Astrocyte of the cerebellum (primary cell): Measurements from ENCODE around the gene PRSS56.

ENCODE experiments used
- DNase-seq: peaks from one replicate; pipeline ENCODE4 v3.0.0-alpha.2; 2011; ENCODE audit warnings: low read depth
- H3K4me3 ChIP-seq: 2 replicates; pipeline ENCODE4 v1.5.1; 2011; ENCODE audit warnings: mild to moderate bottlenecking, low read depth, low read length, moderate library complexity
- in situ Hi-C: cut with HindIII; loops from 2 replicates; pipeline ENCODE4 v1.10.0; 2017; ENCODE audit warnings: low sequenced_read_pairs
- TF ChIP-seq, protein P1 (sequence below): IDR thresholded peaks from 2 replicates; pipeline ENCODE4 v1.5.1; 2012; ENCODE audit warnings: low read length, low read depth, moderate library complexity, mild to moderate bottlenecking; ENCODE audit errors: missing control alignments

PRSS56 gene

DNA sequence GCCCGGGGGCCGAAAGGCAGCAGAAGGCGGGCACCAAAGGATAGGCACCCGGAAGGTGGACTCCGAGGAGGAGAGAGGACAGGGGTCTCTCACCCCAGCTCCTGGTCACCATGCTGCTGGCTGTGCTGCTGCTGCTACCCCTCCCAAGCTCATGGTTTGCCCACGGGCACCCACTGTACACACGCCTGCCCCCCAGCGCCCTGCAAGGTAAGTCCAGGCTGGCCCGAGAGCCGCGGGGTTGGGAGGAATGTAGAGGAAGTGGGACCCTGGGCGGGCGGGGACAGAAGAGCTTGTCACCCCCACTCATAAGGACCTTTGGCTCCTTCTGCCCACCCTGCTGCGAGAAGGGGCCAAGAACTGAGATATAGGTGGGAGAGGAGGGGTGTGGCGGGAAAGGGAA is 301 bp downstream of the PRSS56 start:
- no peak overlapping the region for H3K4me3 ChIP-seq
- DNase-seq, result no peak
- in situ Hi-C loops, result no loop called here
- TF ChIP-seq, protein P1, sequence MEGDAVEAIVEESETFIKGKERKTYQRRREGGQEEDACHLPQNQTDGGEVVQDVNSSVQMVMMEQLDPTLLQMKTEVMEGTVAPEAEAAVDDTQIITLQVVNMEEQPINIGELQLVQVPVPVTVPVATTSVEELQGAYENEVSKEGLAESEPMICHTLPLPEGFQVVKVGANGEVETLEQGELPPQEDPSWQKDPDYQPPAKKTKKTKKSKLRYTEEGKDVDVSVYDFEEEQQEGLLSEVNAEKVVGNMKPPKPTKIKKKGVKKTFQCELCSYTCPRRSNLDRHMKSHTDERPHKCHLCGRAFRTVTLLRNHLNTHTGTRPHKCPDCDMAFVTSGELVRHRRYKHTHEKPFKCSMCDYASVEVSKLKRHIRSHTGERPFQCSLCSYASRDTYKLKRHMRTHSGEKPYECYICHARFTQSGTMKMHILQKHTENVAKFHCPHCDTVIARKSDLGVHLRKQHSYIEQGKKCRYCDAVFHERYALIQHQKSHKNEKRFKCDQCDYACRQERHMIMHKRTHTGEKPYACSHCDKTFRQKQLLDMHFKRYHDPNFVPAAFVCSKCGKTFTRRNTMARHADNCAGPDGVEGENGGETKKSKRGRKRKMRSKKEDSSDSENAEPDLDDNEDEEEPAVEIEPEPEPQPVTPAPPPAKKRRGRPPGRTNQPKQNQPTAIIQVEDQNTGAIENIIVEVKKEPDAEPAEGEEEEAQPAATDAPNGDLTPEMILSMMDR, result no peak

DNA sequence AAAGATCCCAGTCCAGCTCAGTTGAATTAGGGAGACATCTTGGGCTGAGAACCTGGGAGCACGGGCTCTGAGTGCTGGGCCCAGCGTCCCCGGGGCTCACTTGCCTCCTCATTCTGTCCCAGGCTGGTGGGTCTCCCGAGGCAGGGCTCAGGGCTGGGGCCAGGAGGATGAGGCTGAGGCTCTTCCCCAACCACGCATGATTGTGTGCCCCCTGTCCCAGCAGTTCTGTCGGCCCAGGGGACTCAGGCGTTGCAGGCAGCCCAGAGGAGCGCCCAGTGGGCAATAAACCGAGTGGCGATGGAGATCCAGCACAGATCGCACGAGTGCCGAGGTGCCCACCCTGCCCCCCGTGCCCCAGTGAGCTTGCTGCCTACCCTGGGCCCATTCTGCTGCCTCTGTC is 910 bp downstream of the PRSS56 start:
- TF ChIP-seq, protein P1, result no peak
- no peak for DNase-seq
- in situ Hi-C loops, result no loop called here
- no peak overlapping the region for H3K4me3 ChIP-seq

DNA sequence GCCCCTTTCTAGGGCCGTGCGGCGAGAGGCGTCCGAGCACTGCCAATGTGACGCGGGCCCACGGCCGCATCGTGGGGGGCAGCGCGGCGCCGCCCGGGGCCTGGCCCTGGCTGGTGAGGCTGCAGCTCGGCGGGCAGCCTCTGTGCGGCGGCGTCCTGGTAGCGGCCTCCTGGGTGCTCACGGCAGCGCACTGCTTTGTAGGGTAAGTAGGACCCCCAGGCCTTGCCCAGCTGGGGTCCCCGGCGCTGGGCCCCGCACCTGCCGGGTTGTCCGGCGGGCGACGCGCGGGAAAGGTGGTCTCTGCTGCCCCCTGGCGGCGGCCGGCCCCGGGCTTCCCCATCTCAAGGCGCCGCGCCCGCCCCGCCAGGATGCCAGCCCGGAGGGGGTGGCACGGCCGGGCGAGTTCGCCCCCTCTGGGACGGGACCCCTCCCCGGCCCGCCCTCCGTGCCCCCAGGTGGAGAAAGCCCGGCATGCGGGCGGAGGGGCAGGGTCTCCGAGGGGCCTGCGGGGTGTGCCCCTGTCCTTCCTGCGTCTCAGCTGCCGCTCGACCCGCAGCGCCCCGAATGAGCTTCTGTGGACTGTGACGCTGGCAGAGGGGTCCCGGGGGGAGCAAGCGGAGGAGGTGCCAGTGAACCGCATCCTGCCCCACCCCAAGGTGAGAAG is 1.9 kb downstream of the PRSS56 start:
- in situ Hi-C loops, result no loop called here
- H3K4me3 ChIP-seq, result no peak overlapping the region
- TF ChIP-seq, protein P1, result peak; percentile 55
- no peak for DNase-seq

DNA sequence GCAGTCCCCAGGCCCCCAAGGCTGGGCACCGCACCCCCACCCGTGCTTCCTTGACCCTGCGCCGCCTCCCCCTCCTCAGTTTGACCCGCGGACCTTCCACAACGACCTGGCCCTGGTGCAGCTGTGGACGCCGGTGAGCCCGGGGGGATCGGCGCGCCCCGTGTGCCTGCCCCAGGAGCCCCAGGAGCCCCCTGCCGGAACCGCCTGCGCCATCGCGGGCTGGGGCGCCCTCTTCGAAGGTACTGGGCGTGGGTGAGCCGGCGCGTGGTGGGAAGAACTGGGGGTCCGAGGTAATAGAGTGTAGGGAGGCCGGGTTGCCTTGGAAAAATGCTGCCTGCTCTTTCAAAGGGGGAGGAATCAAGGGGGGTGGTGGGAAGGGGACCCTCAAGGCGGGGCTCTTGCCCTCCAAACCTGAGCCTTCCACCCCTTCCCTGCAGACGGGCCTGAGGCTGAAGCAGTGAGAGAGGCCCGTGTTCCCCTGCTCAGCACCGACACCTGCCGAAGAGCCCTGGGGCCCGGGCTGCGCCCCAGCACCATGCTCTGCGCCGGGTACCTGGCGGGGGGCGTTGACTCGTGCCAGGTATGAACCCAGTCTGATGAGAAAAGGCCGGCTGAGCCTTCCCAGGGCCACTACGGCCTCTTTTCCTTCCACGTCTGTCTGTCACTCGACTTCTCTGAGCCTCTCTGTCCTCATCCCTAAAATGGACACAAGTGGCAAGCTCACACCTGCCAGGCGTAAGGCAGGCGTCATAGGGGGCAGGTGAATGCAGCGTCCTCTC is 2.6 kb downstream of the PRSS56 start:
- TF ChIP-seq, protein P1, result no peak
- H3K4me3 ChIP-seq, result no peak overlapping the region
- in situ Hi-C loops, result no loop called here
- DNase-seq, result no peak

DNA sequence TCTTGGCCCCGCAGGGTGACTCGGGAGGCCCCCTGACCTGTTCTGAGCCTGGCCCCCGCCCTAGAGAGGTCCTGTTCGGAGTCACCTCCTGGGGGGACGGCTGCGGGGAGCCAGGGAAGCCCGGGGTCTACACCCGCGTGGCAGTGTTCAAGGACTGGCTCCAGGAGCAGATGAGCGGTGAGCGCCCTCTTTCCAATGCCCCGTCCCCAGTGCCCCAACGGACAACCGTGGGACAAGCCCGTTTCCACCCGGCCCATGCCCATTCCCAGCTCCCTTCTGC is 3.2 kb downstream of the PRSS56 start:
- no peak overlapping the region for H3K4me3 ChIP-seq
- in situ Hi-C loops, result no loop called here
- no peak for DNase-seq
- TF ChIP-seq, protein P1, result no peak

DNA sequence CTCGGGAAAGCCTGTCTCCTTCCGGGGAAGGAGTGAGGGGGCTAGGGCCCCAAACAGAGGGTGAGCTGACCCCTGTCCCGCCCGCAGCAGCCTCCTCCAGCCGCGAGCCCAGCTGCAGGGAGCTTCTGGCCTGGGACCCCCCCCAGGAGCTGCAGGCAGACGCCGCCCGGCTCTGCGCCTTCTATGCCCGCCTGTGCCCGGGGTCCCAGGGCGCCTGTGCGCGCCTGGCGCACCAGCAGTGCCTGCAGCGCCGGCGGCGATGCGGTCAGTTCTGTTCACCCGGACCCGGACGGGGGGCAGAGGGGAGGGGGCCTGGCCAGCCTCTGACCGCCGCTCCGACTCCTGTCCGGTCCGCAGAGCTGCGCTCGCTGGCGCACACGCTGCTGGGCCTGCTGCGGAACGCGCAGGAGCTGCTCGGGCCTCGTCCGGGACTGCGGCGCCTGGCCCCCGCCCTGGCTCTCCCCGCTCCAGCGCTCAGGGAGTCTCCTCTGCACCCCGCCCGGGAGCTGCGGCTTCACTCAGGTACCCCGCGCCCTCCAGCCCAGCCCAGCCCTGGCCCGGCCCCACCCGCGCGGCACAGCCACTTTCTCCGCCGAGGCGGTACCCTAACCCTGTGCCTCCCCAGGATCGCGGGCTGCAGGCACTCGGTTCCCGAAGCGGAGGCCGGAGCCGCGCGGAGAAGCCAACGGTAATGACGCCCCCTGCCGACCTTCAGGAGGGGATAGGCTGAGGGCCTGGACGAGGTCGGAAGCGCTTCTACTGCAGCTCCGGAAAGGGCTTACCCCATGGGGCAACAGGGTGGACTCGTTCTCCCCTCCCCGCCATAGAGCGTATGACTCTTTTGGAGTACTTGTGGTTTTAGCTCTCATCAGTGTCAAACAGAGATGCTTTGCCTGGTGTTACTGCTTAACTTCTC is 3.8 kb downstream of the PRSS56 start:
- TF ChIP-seq, protein P1, result peak; percentile 28
- H3K4me3 ChIP-seq, result peak overlapping the region; percentile 16
- in situ Hi-C loops, result no loop called here
- no peak for DNase-seq
